HEK293T (cell line): ENCODE data around the gene ENG.

ENCODE experiments used
- BHLHE40 ChIP-seq: fragments of 450-650 bp; IDR thresholded peaks from 2 replicates; pipeline ENCODE4 v1.6.1; 2016; ENCODE audit warnings: mild to moderate bottlenecking, moderate library complexity, borderline replicate concordance
- ELF4 ChIP-seq: fragments of 450-650 bp; IDR thresholded peaks from 2 replicates; pipeline ENCODE4 v1.6.1; 2017; ENCODE audit warnings: antibody characterized with exemption
- FOXA1 ChIP-seq: fragments of 450-650 bp; IDR thresholded peaks from 2 replicates; pipeline ENCODE4 v1.6.1; 2016; ENCODE audit warnings: mild to moderate bottlenecking
- FOXK2 ChIP-seq: fragments of 450-650 bp; IDR thresholded peaks from 2 replicates; pipeline ENCODE4 v1.6.1; 2016; ENCODE audit warnings: mild to moderate bottlenecking
- LEF1 ChIP-seq: fragments of 450-650 bp; IDR thresholded peaks from 2 replicates; pipeline ENCODE4 v1.6.1; 2017; ENCODE audit warnings: mild to moderate bottlenecking, borderline replicate concordance
- NFRKB ChIP-seq: fragments of 450-650 bp; IDR thresholded peaks from 2 replicates; pipeline ENCODE4 v1.6.1; 2016; ENCODE audit warnings: mild to moderate bottlenecking, moderate library complexity
- SP1 ChIP-seq: fragments of 450-650 bp; IDR thresholded peaks from 2 replicates; pipeline ENCODE4 v1.6.1; 2017
- TARDBP ChIP-seq: fragments of 450-650 bp; IDR thresholded peaks from 2 replicates; pipeline ENCODE4 v1.6.1; 2016
- ZNF384 ChIP-seq: fragments of 450-650 bp; IDR thresholded peaks from 2 replicates; pipeline ENCODE4 v1.6.1; 2016

DNA sequence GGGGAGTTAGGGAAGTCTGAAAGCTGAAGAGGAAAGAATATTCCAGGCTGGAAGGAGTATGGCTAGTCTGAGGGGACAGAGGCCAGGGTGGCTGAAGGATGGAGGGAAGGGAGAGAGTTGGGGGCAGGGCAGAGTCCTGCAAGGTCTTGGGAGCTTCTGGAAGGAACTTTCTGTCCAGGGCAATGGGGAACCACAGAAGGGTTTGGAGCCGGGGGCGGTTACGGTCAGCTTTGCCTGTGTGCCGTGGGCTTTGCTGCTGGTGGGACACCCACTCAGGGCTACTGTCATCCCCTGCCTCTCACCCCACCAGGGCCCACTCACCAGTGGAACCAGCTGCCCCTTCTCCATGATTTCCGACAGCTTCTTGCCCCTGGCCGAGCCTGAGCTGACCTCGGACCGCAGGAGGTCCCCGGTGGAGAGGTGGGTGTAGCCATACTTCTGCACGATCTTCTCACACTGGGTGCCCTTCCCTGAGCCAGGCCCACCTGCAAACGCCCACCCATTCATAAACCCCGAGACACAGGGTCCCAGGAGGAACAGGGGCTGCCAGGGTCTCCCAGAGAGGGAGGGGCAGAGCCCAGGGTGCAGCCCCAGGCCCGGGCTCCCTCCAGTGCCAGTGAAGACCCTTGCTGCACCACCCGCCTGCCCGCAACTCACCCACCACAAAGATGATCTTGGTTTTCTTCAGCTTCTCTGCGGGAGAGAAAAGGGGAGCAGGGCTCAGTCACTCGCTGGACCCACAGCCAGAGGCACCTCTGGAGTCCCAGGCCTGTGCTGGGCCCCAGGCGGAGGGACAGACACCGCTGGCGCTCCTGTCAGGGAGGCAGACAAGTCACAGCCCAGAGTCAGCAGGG, 18.1 kb upstream of the ENG start:
- TF ChIP-seq ZNF384 (no peak), NFRKB (no peak), FOXK2 (no peak), SP1 (no peak), BHLHE40 (no peak), LEF1 (no peak), ELF4 (no peak), TARDBP (no peak), FOXA1 (no peak)
